Neural cell (in vitro differentiated cells): ENCODE measurements around the gene CNP.

Experiments
- CTCF ChIP-seq: fragments of 450-650 bp; IDR thresholded peaks from 2 replicates; pipeline ENCODE4 v1.5.1; 2014; ENCODE audit warnings: antibody characterized with exemption, mild to moderate bottlenecking, moderate library complexity; ENCODE audit not compliant: poor library complexity, severe bottlenecking
- POLR2AphosphoS5 ChIP-seq: IDR thresholded peaks from 2 replicates; pipeline ENCODE4 v1.6.1; 2012

DNA sequence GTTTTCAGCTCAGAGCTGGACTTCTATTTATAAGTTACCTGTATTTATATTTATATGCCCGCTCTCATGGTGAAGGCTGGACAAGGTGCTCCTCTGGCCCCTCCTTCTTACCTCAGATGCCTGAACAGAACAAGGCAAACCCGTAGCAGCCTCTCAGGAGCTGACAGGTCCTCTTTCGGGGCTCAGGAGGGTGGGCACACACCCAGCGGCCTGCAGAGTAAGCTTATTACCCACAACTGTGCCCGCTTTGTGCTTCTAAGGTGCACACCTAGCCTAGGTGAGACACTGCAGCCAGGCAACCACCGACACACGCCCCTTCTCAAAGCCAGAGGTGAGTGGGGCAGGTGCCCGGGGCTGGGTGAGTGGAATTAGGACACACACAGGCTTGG is 58.6 kb downstream of the CNP start:
- no peak for TF ChIP-seq CTCF
- no peak for TF ChIP-seq POLR2AphosphoS5
